ENCODE data around the gene DPP10.

GRCh38 chr2:115603285-115603684 is 1160.8 kb downstream of the DPP10 start:
- TF ChIP-seq EP300 (IDR thresholded peaks at IDR 0.05) (no peak), POLR2A (IDR thresholded peaks at IDR 0.05) (no peak)
